Renal cortex interstitium (tissue), 11 donors: ENCODE data around the gene C16orf92. TPM values are rescaled to one million over a fixed set of nuclear protein-coding genes. Genes with fewer than 3 reads are reported as not detected.

ENCODE experiments used
- DNase-seq, 11 donors: peaks; one replicate each; pipeline ENCODE4 v3.0.0-alpha.2; 2013; ENCODE audit warnings: low read depth in 9 of 11, low spot score in 4 of 11; ENCODE audit errors: extremely low read depth in 1 of 11
- polyA plus RNA-seq, 3 donors: library from polyadenylated mRNA; unstranded; fragments of 120-200 nt; gene quantifications; one replicate each; pipeline ENCODE4 v1.2.1, GENCODE V29; 2013; ENCODE audit not compliant: insufficient read length in 3 of 3

Gene C16orf92
- polyA plus RNA-seq, 3 donors, result not detected

DNA sequence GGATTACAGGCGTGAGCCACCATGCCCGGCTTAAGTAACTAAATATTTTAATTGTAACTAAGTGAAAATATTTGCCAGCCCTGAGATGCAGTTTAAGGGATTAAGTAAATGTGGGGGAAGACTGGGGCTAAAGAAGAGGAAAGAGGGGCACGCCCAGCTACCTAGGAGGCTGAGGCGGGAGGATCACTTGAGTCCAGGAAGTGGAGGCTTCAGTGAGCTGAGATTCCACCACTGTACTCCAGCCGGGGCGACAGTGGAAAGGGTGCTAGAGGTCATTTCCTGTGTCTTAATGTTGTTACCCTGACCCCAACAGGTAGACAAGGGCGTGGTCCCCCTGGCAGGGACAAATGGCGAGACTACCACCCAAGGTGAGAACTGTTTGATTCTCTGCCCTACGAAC, 45.3 kb downstream of the C16orf92 start:
- DNase-seq, result no peak

- DNase-seq, result no peak
These were observed 46.0 kb downstream of the C16orf92 start for GRCh38 chr16:30068750-30069610.

- DNase-seq, result no peak
These were observed 46.8 kb downstream of the C16orf92 start for GRCh38 chr16:30069611-30070462.

DNA sequence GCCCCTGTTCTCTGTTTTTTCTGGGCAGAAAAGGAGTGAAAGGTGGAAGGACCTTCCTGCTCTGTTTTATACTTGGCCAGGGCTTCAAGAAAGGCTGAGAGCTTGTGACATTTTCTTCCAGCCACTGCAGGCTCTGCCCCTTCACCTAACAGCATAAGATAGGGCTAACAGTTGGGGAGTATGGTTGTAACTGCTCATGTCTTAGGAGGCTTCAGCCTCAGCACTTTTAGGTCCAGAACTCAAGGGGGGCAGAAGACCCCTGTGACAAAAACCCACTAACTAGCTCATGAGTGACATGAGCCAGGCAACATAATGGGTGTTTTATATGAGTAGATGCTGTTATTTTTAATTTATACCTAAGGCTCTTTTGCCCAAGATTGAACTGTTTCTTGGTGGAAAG, 47.5 kb downstream of the C16orf92 start:
- DNase-seq, result no peak

Other genes starting within 250 kb of the C16orf92 start
- gene ZG16, start 244.9 kb upstream of the C16orf92 start, polyA plus RNA-seq, result under 1 TPM in 1 of 3 donors, not detected in 2; 0.09 TPM
- gene KIF22, start 232.4 kb upstream of the C16orf92 start, polyA plus RNA-seq, result 10 to 100 TPM; 63.8 to 78.5 (median 71.9) TPM
- 100 to 1,000 TPM; 299 to 379 (median 301) TPM for gene MAZ, start 216.7 kb upstream of the C16orf92 start, polyA plus RNA-seq
- 10 to 100 TPM; 13.3 to 27.2 (median 18.1) TPM for gene PRRT2, start 211.0 kb upstream of the C16orf92 start, polyA plus RNA-seq
- gene PAGR1, start 207.0 kb upstream of the C16orf92 start, polyA plus RNA-seq, result 10 to 100 TPM; 30.9 to 48.0 (median 42.0) TPM
- gene MVP, start 202.7 kb upstream of the C16orf92 start, polyA plus RNA-seq, result 10 to 100 TPM; 13.6 to 29.9 (median 14.0) TPM
- gene CDIPT, start 160.0 kb upstream of the C16orf92 start, polyA plus RNA-seq, result 100 to 1,000 TPM in 2 of 3 donors, 10 to 100 TPM in 1; 83.8 to 110 (median 108) TPM
- 10 to 100 TPM in 2 of 3 donors, 1 to 10 TPM in 1; 8.2 to 12.5 (median 12.4) TPM for gene SEZ6L2, start 123.6 kb upstream of the C16orf92 start, polyA plus RNA-seq
- gene ASPHD1, start 122.7 kb upstream of the C16orf92 start, polyA plus RNA-seq, result 1 to 10 TPM in 1 of 3 donors, under 1 TPM in 2; 0.47 to 1.3 (median 0.80) TPM
- 10 to 100 TPM; 15.2 to 31.7 (median 16.6) TPM for gene KCTD13, start 97.0 kb upstream of the C16orf92 start, polyA plus RNA-seq
- 100 to 1,000 TPM in 2 of 3 donors, 10 to 100 TPM in 1; 98.3 to 120 (median 107) TPM for gene TMEM219, start 61.1 kb upstream of the C16orf92 start, polyA plus RNA-seq
- 10 to 100 TPM; 38.0 to 54.0 (median 52.6) TPM for gene TAOK2, start 49.3 kb upstream of the C16orf92 start, polyA plus RNA-seq
- gene HIRIP3, start 27.6 kb upstream of the C16orf92 start, polyA plus RNA-seq, result 10 to 100 TPM; 16.4 to 22.1 (median 19.3) TPM
- 10 to 100 TPM; 42.4 to 64.5 (median 53.7) TPM for gene INO80E, start 27.0 kb upstream of the C16orf92 start, polyA plus RNA-seq
- gene DOC2A, start 12.2 kb upstream of the C16orf92 start, polyA plus RNA-seq, result 1 to 10 TPM; 2.2 to 5.2 (median 2.5) TPM
- gene TLCD3B, start 8.1 kb downstream of the C16orf92 start, polyA plus RNA-seq, result 1 to 10 TPM in 2 of 3 donors, under 1 TPM in 1; 0.65 to 1.8 (median 1.3) TPM
- 100 to 1,000 TPM; 472 to 699 (median 578) TPM for gene ALDOA, start 42.6 kb downstream of the C16orf92 start, polyA plus RNA-seq
- gene PPP4C, start 52.8 kb downstream of the C16orf92 start, polyA plus RNA-seq, result 100 to 1,000 TPM in 1 of 3 donors, 10 to 100 TPM in 2; 82.7 to 112 (median 88.1) TPM
- 1 to 10 TPM; 1.1 to 1.7 (median 1.5) TPM for gene TBX6, start 68.7 kb downstream of the C16orf92 start, polyA plus RNA-seq
- 10 to 100 TPM; 43.9 to 79.8 (median 55.5) TPM for gene YPEL3, start 73.0 kb downstream of the C16orf92 start, polyA plus RNA-seq
- 10 to 100 TPM; 11.3 to 14.0 (median 12.6) TPM for gene GDPD3, start 90.3 kb downstream of the C16orf92 start, polyA plus RNA-seq
- 10 to 100 TPM; 79.3 to 90.0 (median 82.7) TPM for gene MAPK3, start 100.0 kb downstream of the C16orf92 start, polyA plus RNA-seq
- gene CORO1A, start 160.4 kb downstream of the C16orf92 start, polyA plus RNA-seq, result 10 to 100 TPM in 1 of 3 donors, 1 to 10 TPM in 2; 5.3 to 16.6 (median 8.6) TPM
- gene BOLA2B, start 170.5 kb downstream of the C16orf92 start, polyA plus RNA-seq, result 10 to 100 TPM; 26.0 to 39.1 (median 36.5) TPM
- 10 to 100 TPM; 22.3 to 39.8 (median 23.1) TPM for gene SLX1A, start 170.7 kb downstream of the C16orf92 start, polyA plus RNA-seq
- 10 to 100 TPM in 2 of 3 donors, 1 to 10 TPM in 1; 5.9 to 17.5 (median 10.7) TPM for gene SULT1A3, start 176.1 kb downstream of the C16orf92 start, polyA plus RNA-seq
- gene NPIPB13, start 225.3 kb downstream of the C16orf92 start, polyA plus RNA-seq, result 10 to 100 TPM in 2 of 3 donors, 1 to 10 TPM in 1; 4.1 to 12.3 (median 11.1) TPM